ENCODE data around the gene MBNL1.

Gene MBNL1

GRCh38 chr3:152308475-152308844, 39.7 kb downstream of the MBNL1 start:
- in situ Hi-C loops (cut with HindIII; ENCODE audit: low pct_ligation_motif_present, low pct_unique_long_range_greater_than_20kb, low sequenced_read_pairs): no loop called here
- DNase-seq: no peak

- in situ Hi-C loops (cut with HindIII; ENCODE audit: low pct_ligation_motif_present, low pct_unique_long_range_greater_than_20kb, low sequenced_read_pairs): no loop called here
- DNase-seq: no peak
Measured at GRCh38 chr3:152309031-152309430, 40.3 kb downstream of the MBNL1 start.

GRCh38 chr3:152309535-152310307, 41.0 kb downstream of the MBNL1 start:
- no peak for DNase-seq
- in situ Hi-C loops (cut with HindIII; ENCODE audit: low pct_ligation_motif_present, low pct_unique_long_range_greater_than_20kb, low sequenced_read_pairs): no loop called here

GRCh38 chr3:152313430-152313829, 44.7 kb downstream of the MBNL1 start:
- in situ Hi-C loops (cut with HindIII; ENCODE audit: low pct_ligation_motif_present, low pct_unique_long_range_greater_than_20kb, low sequenced_read_pairs): no loop called here
- no peak for DNase-seq

GRCh38 chr3:152313914-152314313, 45.2 kb downstream of the MBNL1 start:
- DNase-seq: no peak
- in situ Hi-C loops (cut with HindIII; ENCODE audit: low pct_ligation_motif_present, low pct_unique_long_range_greater_than_20kb, low sequenced_read_pairs): no loop called here

GRCh38 chr3:152314677-152315353, 46.1 kb downstream of the MBNL1 start:
- in situ Hi-C loops (cut with HindIII; ENCODE audit: low pct_ligation_motif_present, low pct_unique_long_range_greater_than_20kb, low sequenced_read_pairs): no loop called here
- DNase-seq: no peak

GRCh38 chr3:152315623-152316022, 46.9 kb downstream of the MBNL1 start:
- no peak for DNase-seq
- in situ Hi-C loops (cut with HindIII; ENCODE audit: low pct_ligation_motif_present, low pct_unique_long_range_greater_than_20kb, low sequenced_read_pairs): no loop called here

GRCh38 chr3:152316318-152316717, 47.6 kb downstream of the MBNL1 start:
- in situ Hi-C loops (cut with HindIII; ENCODE audit: low pct_ligation_motif_present, low pct_unique_long_range_greater_than_20kb, low sequenced_read_pairs): no loop called here
- DNase-seq: no peak

- in situ Hi-C loops (cut with HindIII; ENCODE audit: low pct_ligation_motif_present, low pct_unique_long_range_greater_than_20kb, low sequenced_read_pairs): no loop called here
- no peak for DNase-seq
Measured at GRCh38 chr3:152317184-152317583, 48.5 kb downstream of the MBNL1 start.

GRCh38 chr3:152317956-152318355, 49.2 kb downstream of the MBNL1 start:
- in situ Hi-C loops (cut with HindIII; ENCODE audit: low pct_ligation_motif_present, low pct_unique_long_range_greater_than_20kb, low sequenced_read_pairs): no loop called here
- DNase-seq: no peak

GRCh38 chr3:152318512-152318911, 49.8 kb downstream of the MBNL1 start:
- DNase-seq: no peak
- in situ Hi-C loops (cut with HindIII; ENCODE audit: low pct_ligation_motif_present, low pct_unique_long_range_greater_than_20kb, low sequenced_read_pairs): no loop called here

GRCh38 chr3:152319256-152319655, 50.5 kb downstream of the MBNL1 start:
- in situ Hi-C loops (cut with HindIII; ENCODE audit: low pct_ligation_motif_present, low pct_unique_long_range_greater_than_20kb, low sequenced_read_pairs): no loop called here
- DNase-seq: no peak

- in situ Hi-C loops (cut with HindIII; ENCODE audit: low pct_ligation_motif_present, low pct_unique_long_range_greater_than_20kb, low sequenced_read_pairs): no loop called here
Measured at GRCh38 chr3:152319831-152320617, 51.3 kb downstream of the MBNL1 start.

GRCh38 chr3:152321200-152321954, 52.6 kb downstream of the MBNL1 start:
- DNase-seq: no peak
- in situ Hi-C loops (cut with HindIII; ENCODE audit: low pct_ligation_motif_present, low pct_unique_long_range_greater_than_20kb, low sequenced_read_pairs): no loop called here

More at GRCh38 chr3:152319831-152320617, 51.3 kb downstream of the MBNL1 start:
- no peak for DNase-seq

GRCh38 chr3:152321955-152322377, 53.2 kb downstream of the MBNL1 start:
- in situ Hi-C loops (cut with HindIII; ENCODE audit: low pct_ligation_motif_present, low pct_unique_long_range_greater_than_20kb, low sequenced_read_pairs): no loop called here

GRCh38 chr3:152322756-152323155, 54.0 kb downstream of the MBNL1 start:
- DNase-seq: no peak
- in situ Hi-C loops (cut with HindIII; ENCODE audit: low pct_ligation_motif_present, low pct_unique_long_range_greater_than_20kb, low sequenced_read_pairs): no loop called here

More at GRCh38 chr3:152321955-152322377, 53.2 kb downstream of the MBNL1 start:
- no peak for DNase-seq

- no peak for DNase-seq
- in situ Hi-C loops (cut with HindIII; ENCODE audit: low pct_ligation_motif_present, low pct_unique_long_range_greater_than_20kb, low sequenced_read_pairs): no loop called here
Measured at GRCh38 chr3:152323834-152324233, 55.1 kb downstream of the MBNL1 start.

- in situ Hi-C loops (cut with HindIII; ENCODE audit: low pct_ligation_motif_present, low pct_unique_long_range_greater_than_20kb, low sequenced_read_pairs): no loop called here
Measured at GRCh38 chr3:152325136-152325535, 56.4 kb downstream of the MBNL1 start.

GRCh38 chr3:152327203-152327602, 58.5 kb downstream of the MBNL1 start:
- DNase-seq: no peak
- in situ Hi-C loops (cut with HindIII; ENCODE audit: low pct_ligation_motif_present, low pct_unique_long_range_greater_than_20kb, low sequenced_read_pairs): no loop called here

More at GRCh38 chr3:152325136-152325535, 56.4 kb downstream of the MBNL1 start:
- DNase-seq: no peak

All from ACHN (cell line).